SU-DHL-6 (cell line): ENCODE data around the gene C12orf50.

Source experiments
- CTCF ChIP-seq: fragments of 200-600 bp; sonication (generic); IDR thresholded peaks from one replicate; pipeline ENCODE4 v1.5.1; 2017; ENCODE audit warnings: antibody characterized with exemption, mild to moderate bottlenecking, low read length, moderate library complexity; ENCODE audit not compliant: insufficient read depth, poor library complexity, severe bottlenecking
- EZH2phosphoT487 ChIP-seq: fragments of 200-600 bp; sonication (generic), shearing (Covaris generic); conservative IDR thresholded peaks from 2 replicates; pipeline ENCODE4 v1.6.1; 2018; ENCODE audit warnings: mild to moderate bottlenecking, antibody characterized with exemption, low read length, moderate library complexity, mixed read lengths

DNA sequence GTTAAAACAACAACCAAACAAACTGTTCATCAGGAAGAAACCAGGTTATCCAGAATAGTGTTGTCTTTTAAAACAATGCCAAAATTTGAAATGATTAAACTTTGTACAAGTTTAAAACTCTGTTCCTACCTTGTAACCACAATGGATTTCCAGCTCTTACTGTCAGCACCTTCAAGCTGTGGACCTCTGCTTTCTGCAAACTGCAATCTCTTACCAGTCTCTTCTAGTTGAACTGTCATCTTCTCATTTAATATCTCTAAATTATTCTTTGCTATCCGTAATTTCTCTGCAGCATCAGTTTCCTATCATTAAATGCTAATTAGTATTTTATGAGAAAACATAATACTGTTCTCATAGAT is 29.5 kb upstream of the C12orf50 start:
- TF ChIP-seq CTCF (no peak), EZH2phosphoT487 (no peak)
